K562 (cell line): ENCODE results near the gene GADD45GIP1. TPM values are rescaled to one million over a fixed set of nuclear protein-coding genes. Genes with fewer than 3 reads are reported as not detected.

Experiments used
- CBX5 ChIP-seq: IDR thresholded peaks from 2 replicates; pipeline ENCODE4 v1.6.1; 2014; ENCODE audit warnings: low read depth, borderline replicate concordance
- E2F4 ChIP-seq: sonication (generic); formaldehyde crosslinking; IDR thresholded peaks from 2 replicates; pipeline ENCODE4 v1.8.0; 2022; ENCODE audit warnings: mild to moderate bottlenecking, low read depth, missing genetic modification reagents
- HES1 ChIP-seq: fragments of 450-650 bp; IDR thresholded peaks from 2 replicates; pipeline ENCODE4 v1.6.1; 2016; ENCODE audit warnings: low read depth, mild to moderate bottlenecking, moderate library complexity
- MLX ChIP-seq, 2 experiments: fragments of 450-650 bp in 1 of 2; sonication (generic) in 1 of 2; formaldehyde crosslinking; conservative IDR thresholded peaks; 2 replicates each; pipeline versions ENCODE4 v1.4.0 to v1.8.1; 2020 to 2022; ENCODE audit warnings: mild to moderate bottlenecking in 1 of 2, missing genetic modification reagents in 1 of 2
- NR2C1 ChIP-seq, 2 experiments: fragments of 450-650 bp; IDR thresholded peaks; 2 replicates each; pipeline ENCODE4 v1.6.1; 2017; ENCODE audit warnings: mild to moderate bottlenecking in 2 of 2, antibody characterized with exemption in 1 of 2, inconsistent platforms in 1 of 2, missing compliant biosample characterization in 1 of 2, missing genetic modification characterization in 1 of 2
- NR2C2 ChIP-seq, 2 experiments: fragments of 200-800 bp in 1 of 2; sonication (Bioruptor generic) in 1 of 2; sonication (generic) in 1 of 2; formaldehyde crosslinking in 1 of 2; IDR thresholded peaks; 2 replicates each; pipeline versions ENCODE4 v1.6.1 to v1.8.0; 2016 to 2022; ENCODE audit warnings: mild to moderate bottlenecking in 1 of 2, missing compliant biosample characterization in 1 of 2, missing genetic modification characterization in 1 of 2, missing genetic modification reagents in 1 of 2
- NR4A1 ChIP-seq, 2 experiments: fragments of 250-450 bp in 1 of 2; fragments of 450-650 bp in 1 of 2; sonication (Bioruptor Pico) in 1 of 2; IDR thresholded peaks; 2 replicates each; pipeline versions ENCODE4 v1.4.0 to v1.6.1; 2016 to 2020; ENCODE audit warnings: mild to moderate bottlenecking in 2 of 2, missing compliant biosample characterization in 1 of 2, missing genetic modification characterization in 1 of 2, moderate library complexity in 1 of 2
- SLC30A9 ChIP-seq: fragments of 250-450 bp; sonication (Bioruptor Pico); IDR thresholded peaks from 2 replicates; pipeline ENCODE4 v1.8.0; 2022; ENCODE audit warnings: mild to moderate bottlenecking, moderate library complexity
- TBP ChIP-seq: optimal IDR thresholded peaks from 2 replicates; pipeline ENCODE3; 2011; ENCODE audit warnings: low read depth, low read length, improper control_type of control experiment
- TOE1 ChIP-seq, 2 experiments: fragments of 450-650 bp in 1 of 2; sonication (generic) in 1 of 2; formaldehyde crosslinking in 1 of 2; IDR thresholded peaks; 2 replicates each; pipeline versions ENCODE4 v1.7.1 to v1.8.0; 2016 to 2022; ENCODE audit warnings: borderline replicate concordance in 2 of 2, mild to moderate bottlenecking in 2 of 2, antibody characterized with exemption in 1 of 2, inconsistent platforms in 1 of 2, low read depth in 1 of 2, missing genetic modification reagents in 1 of 2, moderate library complexity in 1 of 2
- XRCC3 ChIP-seq: fragments of 450-650 bp; IDR thresholded peaks from 2 replicates; pipeline ENCODE4 v1.6.1; 2017; ENCODE audit warnings: mild to moderate bottlenecking, moderate library complexity
- ZC3H11A ChIP-seq: IDR thresholded peaks from 2 replicates; pipeline ENCODE4 v1.6.1; 2012; ENCODE audit warnings: low read depth, low read length, improper control_type of control experiment
- ZNF239 ChIP-seq: fragments of 250-450 bp; sonication (Bioruptor Pico); IDR thresholded peaks from 2 replicates; pipeline ENCODE4 v1.4.0; 2020; ENCODE audit warnings: mild to moderate bottlenecking
- ZNF551 ChIP-seq: fragments of 250-450 bp; sonication (Bioruptor Pico); IDR thresholded peaks from 2 replicates; pipeline ENCODE4 v1.5.0; 2021; ENCODE audit warnings: mild to moderate bottlenecking, moderate library complexity
- ZNF592 ChIP-seq: fragments of 450-650 bp; IDR thresholded peaks from 2 replicates; pipeline ENCODE4 v1.6.1; 2017; ENCODE audit warnings: antibody characterized with exemption, mild to moderate bottlenecking
- ZNF639 ChIP-seq, 2 experiments: fragments of 200-800 bp in 1 of 2; sonication (Bioruptor generic) in 1 of 2; sonication (generic) in 1 of 2; formaldehyde crosslinking in 1 of 2; IDR thresholded peaks in 1 of 2; conservative IDR thresholded peaks in 1 of 2; 2 replicates each; pipeline versions ENCODE4 v1.5.0 to v1.6.1; 2016 to 2020; ENCODE audit warnings: missing compliant biosample characterization in 1 of 2, missing genetic modification characterization in 1 of 2, missing genetic modification reagents in 1 of 2
- polyA plus RNA-seq, 8 experiments: library from polyadenylated mRNA; depleted of rRNA in 4 of 8; stranded (reverse) in 5 of 8; unstranded in 3 of 8; fragments of >200 nt; fragmentation: Nextera tagmentation in 2 of 8; fragmentation: Illumina TruSeq in 1 of 8; extraction: Ambion mirVana in 2 of 8; extraction: Trizol in 1 of 8; gene quantifications; 2 replicates each; pipeline versions ENCODE4 v1.2.1 to v1.2.3, GENCODE V29; 2011 to 2014; ENCODE audit warnings: inconsistent platforms in 1 of 8, missing spikeins in 1 of 8
- total RNA-seq, 7 experiments: library from RNA; depleted of rRNA in 6 of 7; stranded (reverse); fragments of >200 nt in 6 of 7; fragmentation: Illumina TruSeq in 2 of 7; extraction: Trizol in 2 of 7; gene quantifications; 2 replicates each; pipeline versions ENCODE4 v1.2.1 to v1.2.3, GENCODE V29; 2011 to 2021; ENCODE audit warnings: low replicate concordance in 1 of 7

GADD45GIP1 gene
- total and polyA plus RNA-seq, 9 of the 15 experiments (the other 6 are each of a cell fraction or from before 2014, with no cell fraction given): 5.1 to 161 (median 29.2) TPM

- TF ChIP-seq TOE1 (IDR thresholded peaks at IDR 0.05; ENCODE audit: borderline replicate concordance): peak; percentile 97
- peak; percentile 87; the same call in 1 of the 2 replicates for TF ChIP-seq TOE1 (CRISPR knock-in tag; IDR thresholded peaks at IDR 0.05; ENCODE audit: borderline replicate concordance, low read depth)
- TF ChIP-seq ZNF551 (CRISPR knock-in tag): 0 out of 2 replicates have a peak, but pooled peaks have one; percentile 43
- TF ChIP-seq ZC3H11A: peak; percentile 38; the same call in 1 of the 2 replicates
- peak; percentile 98 for TF ChIP-seq NR2C2 (CRISPR knock-in tag; IDR thresholded peaks at IDR 0.05)
- TF ChIP-seq NR2C2 (tag; IDR thresholded peaks at IDR 0.05): peak; percentile 99
- no peak for TF ChIP-seq ZNF239 (CRISPR knock-in tag)
- TF ChIP-seq SLC30A9: no peak
- TF ChIP-seq TBP: no peak
- peak in 1 of 2 experiments; percentile 79; a peak in 1 of 4 replicates for TF ChIP-seq MLX (CRISPR knock-in tag; conservative IDR thresholded peaks at IDR 0.05)
- peak; percentile 87 for TF ChIP-seq HES1
- TF ChIP-seq ZNF639 (CRISPR knock-in tag; conservative IDR thresholded peaks at IDR 0.05 in 1 of 2, IDR thresholded peaks at IDR 0.05 in 1 of 2): peak in 1 of 2 experiments; percentile 89; a peak in 2 of 4 replicates
- 0 out of 2 replicates have a peak, but pooled peaks have one; percentile 12 for TF ChIP-seq CBX5
- peak; percentile 97 for TF ChIP-seq NR2C1 (IDR thresholded peaks at IDR 0.05)
- peak; percentile 97 for TF ChIP-seq NR2C1 (tag; IDR thresholded peaks at IDR 0.05)
- TF ChIP-seq E2F4 (CRISPR knock-in tag): peak; percentile 89
- no peak for TF ChIP-seq XRCC3
- TF ChIP-seq NR4A1 (CRISPR knock-in tag; IDR thresholded peaks at IDR 0.05): peak; percentile 37; the same call in 1 of the 2 replicates
- TF ChIP-seq NR4A1 (tag; IDR thresholded peaks at IDR 0.05): 0 out of 2 replicates have a peak, but pooled peaks have one; percentile 20
- no peak; the same call in 1 of the 2 replicates for TF ChIP-seq ZNF592
Observed at GRCh38 chr19:12945479-12946091, 11.4 kb downstream of the GADD45GIP1 start, which contains the start of gene RAD23A (continued).
